Esophagus squamous epithelium (tissue), 4 donors: ENCODE measurements around the gene PIM2.

Experiments used
- POLR2A ChIP-seq, 4 donors: fragments of 450-650 bp; IDR thresholded peaks; one replicate each; pipeline ENCODE4 v1.6.1; 2017; ENCODE audit warnings: antibody characterized with exemption in 4 of 4, mild to moderate bottlenecking in 4 of 4, moderate library complexity in 3 of 4
- TF ChIP-seq, protein P1 (sequence below), 6 experiments: fragments of 450-650 bp in 4 of 6; fragments of 200-600 bp in 2 of 6; sonication (generic) in 2 of 6; IDR thresholded peaks; one replicate each; pipeline ENCODE4 v1.5.1; 2016 to 2019; ENCODE audit warnings: antibody characterized with exemption in 6 of 6, mild to moderate bottlenecking in 4 of 6, moderate library complexity in 4 of 6

DNA sequence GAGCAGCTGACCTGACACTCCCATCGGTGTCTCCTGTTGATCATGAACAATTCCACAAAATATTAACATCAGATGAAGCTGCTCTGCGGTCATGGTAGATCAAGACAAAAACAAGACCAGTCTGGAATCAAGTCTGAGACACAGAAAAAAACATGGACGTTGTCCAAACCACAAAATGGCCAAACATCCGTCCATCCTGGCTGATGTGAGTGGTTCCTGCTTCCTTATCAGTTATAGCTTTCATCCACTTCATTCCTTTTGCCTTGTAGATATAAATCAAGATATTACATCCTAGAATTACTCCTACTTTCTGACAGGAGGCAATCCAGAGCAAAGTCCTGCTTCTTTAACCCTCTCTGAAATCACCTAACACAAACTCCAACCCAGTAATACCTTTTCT is 54.6 kb downstream of the PIM2 start:
- TF ChIP-seq, protein P1, sequence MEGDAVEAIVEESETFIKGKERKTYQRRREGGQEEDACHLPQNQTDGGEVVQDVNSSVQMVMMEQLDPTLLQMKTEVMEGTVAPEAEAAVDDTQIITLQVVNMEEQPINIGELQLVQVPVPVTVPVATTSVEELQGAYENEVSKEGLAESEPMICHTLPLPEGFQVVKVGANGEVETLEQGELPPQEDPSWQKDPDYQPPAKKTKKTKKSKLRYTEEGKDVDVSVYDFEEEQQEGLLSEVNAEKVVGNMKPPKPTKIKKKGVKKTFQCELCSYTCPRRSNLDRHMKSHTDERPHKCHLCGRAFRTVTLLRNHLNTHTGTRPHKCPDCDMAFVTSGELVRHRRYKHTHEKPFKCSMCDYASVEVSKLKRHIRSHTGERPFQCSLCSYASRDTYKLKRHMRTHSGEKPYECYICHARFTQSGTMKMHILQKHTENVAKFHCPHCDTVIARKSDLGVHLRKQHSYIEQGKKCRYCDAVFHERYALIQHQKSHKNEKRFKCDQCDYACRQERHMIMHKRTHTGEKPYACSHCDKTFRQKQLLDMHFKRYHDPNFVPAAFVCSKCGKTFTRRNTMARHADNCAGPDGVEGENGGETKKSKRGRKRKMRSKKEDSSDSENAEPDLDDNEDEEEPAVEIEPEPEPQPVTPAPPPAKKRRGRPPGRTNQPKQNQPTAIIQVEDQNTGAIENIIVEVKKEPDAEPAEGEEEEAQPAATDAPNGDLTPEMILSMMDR (IDR thresholded peaks at IDR 0.05) = no peak
- no peak for TF ChIP-seq POLR2A (IDR thresholded peaks at IDR 0.05)
